Dedifferentiated amniotic fluid mesenchymal stem cell (primary cell): ENCODE measurements around the gene MT3.
"Not testable (repeated sequence)": the region's sequence is repeated elsewhere in the genome, so short reads cannot be mapped to it uniquely, and the experiment has no call there.

Experiments used
- DNase-seq: peaks from one replicate; pipeline ENCODE4 v3.0.0-alpha.2; 2016; ENCODE audit errors: extremely low spot score

Gene MT3

GRCh38 chr16:56610017-56610608 lies 20.8 kb downstream of the MT3 start:
- DNase-seq = peak; percentile 74

GRCh38 chr16:56610609-56611111 lies 21.3 kb downstream of the MT3 start:
- DNase-seq = no peak

GRCh38 chr16:56611281-56611833 lies 22.0 kb downstream of the MT3 start:
- DNase-seq = no peak

GRCh38 chr16:56613706-56614105 lies 24.4 kb downstream of the MT3 start:
- DNase-seq = no peak

- DNase-seq = no peak
Observed at GRCh38 chr16:56614549-56614991, 25.2 kb downstream of the MT3 start.

GRCh38 chr16:56615353-56615752 lies 26.0 kb downstream of the MT3 start:
- no peak for DNase-seq

GRCh38 chr16:56616608-56617211 lies 27.4 kb downstream of the MT3 start:
- DNase-seq = no peak

GRCh38 chr16:56617212-56618085 lies 28.1 kb downstream of the MT3 start:
- DNase-seq = no peak

- no peak for DNase-seq
Observed at GRCh38 chr16:56618138-56618537, 28.8 kb downstream of the MT3 start.

GRCh38 chr16:56620339-56620897 lies 31.1 kb downstream of the MT3 start:
- DNase-seq = no peak

DNA sequence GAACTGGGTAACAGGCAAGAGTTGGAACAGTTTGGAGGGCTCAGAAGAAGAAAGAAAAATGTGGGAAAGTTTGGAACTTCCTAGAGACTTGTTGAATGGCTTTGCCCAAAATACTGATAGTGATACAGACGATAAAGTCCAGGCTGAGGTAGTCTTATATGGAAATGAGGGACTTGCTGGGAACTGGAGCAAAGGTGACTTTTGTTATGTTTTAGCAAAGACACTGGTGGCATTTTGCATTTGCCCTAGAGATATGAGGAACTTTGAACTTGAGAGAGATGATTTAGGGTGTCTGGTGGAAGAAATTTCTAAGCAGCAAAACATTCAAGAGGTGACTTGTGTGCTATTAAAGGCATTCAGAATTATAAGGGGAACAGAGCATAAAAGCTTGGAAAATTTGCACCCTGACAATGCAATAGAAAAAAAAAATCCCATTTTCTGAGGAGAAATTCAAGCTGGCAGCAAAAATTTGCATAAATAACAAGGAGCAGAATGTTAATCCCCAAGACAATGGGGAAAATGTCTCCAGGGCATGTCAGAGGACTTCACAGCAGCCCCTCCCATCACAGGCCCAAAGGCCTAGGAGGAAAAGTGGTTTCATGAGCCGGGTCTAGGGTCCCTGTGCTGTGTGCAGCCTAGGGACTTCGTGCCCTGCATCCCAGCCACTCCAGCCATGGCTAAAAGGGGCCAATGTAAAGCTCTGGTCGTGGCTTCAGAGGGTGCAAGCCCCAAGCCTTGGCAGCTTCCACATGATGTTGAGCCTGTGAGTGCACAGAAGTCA lies 32.5 kb downstream of the MT3 start:
- not testable (repeated sequence) for DNase-seq

DNA sequence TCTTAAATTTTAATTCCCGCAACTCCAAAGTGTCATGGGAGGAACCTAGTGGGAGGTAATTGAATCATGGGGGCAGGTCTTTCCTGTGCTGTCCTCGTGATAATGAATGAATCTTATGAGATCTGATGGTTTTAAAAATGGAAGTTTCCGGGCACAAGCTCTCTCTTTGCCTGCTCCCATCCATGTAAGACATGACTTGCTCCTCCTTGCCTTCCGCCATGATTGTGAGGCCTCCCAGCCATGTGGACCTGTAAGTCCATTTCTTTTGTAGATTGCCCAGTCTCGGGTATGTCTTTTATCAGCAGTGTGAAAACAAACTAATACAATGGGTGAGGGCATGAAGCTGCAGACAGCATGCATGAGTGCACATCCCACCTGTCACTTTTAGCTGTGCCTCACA lies 33.9 kb downstream of the MT3 start:
- DNase-seq = not testable (repeated sequence)

GRCh38 chr16:56623637-56624036 lies 34.3 kb downstream of the MT3 start:
- no peak for DNase-seq

- no peak for DNase-seq
Observed at GRCh38 chr16:56625140-56625942, 36.0 kb downstream of the MT3 start, which contains the start of gene MT1E. Gene MT1E, plus strand, starts transcription at chr16:56625781. Its CDS starts 71 bp downstream, at chr16:56625852.

- DNase-seq = no peak
Observed at GRCh38 chr16:56625943-56626654, 36.8 kb downstream of the MT3 start.

- DNase-seq = no peak
Observed at GRCh38 chr16:56626685-56627084, 37.4 kb downstream of the MT3 start.

GRCh38 chr16:56628486-56629350 lies 39.4 kb downstream of the MT3 start:
- no peak for DNase-seq

- no peak for DNase-seq
Observed at GRCh38 chr16:56629531-56629930, 40.2 kb downstream of the MT3 start.

DNA sequence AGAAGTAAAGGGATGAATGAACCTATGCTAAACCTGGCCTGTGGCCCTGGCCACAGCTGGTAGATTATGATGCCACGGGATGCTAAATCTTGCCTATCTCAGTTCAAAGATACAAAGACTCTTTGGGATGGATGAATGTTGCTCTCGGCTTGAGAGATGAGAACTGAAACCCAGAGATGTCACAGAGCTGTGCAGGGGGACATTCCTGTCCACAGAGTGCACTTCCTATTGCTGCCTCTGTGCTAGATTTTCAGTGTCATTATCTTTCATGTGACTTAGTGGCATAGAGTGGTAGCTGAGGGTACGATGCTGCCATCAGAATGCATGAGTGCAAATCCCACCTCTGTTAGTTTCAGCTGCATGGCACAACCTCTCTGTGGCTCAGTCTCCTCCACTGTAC lies 40.8 kb downstream of the MT3 start:
- DNase-seq = no peak
